B cell (primary cell): ENCODE data around the gene PIGO. TPM values are rescaled to one million over a fixed set of nuclear protein-coding genes. Genes with fewer than 3 reads are reported as not detected.

ENCODE experiments used
- ATAC-seq: fragments of 200-7000 bp; cut with Tn5 transposase; one replicate; pipeline ENCODE4 v1.10.0; 2021; ENCODE audit warnings: low read depth, mild to moderate bottlenecking, moderate number of reproducible peaks, moderate library complexity
- CTCF ChIA-PET: fragments of 350-600 bp; sonication (Branson Sonifier 250); formaldehyde crosslinking; loops from one replicate; lab custom pipeline; 2021; ENCODE audit warnings: antibody characterized with exemption, inconsistent platforms; lab: Charles Lee
- POLR2A ChIA-PET: fragments of 350-600 bp; sonication (Branson Sonifier 250); formaldehyde crosslinking; loops from one replicate; lab custom pipeline; 2021; ENCODE audit warnings: antibody characterized with exemption; lab: Charles Lee
- DNase-seq: peaks from one replicate; pipeline ENCODE4 v3.0.0; 2013
- H2AFZ ChIP-seq: 2 replicates; pipeline ENCODE4 v1.6.1; 2012; ENCODE audit warnings: mild to moderate bottlenecking, low read depth, low read length; ENCODE audit not compliant: insufficient read depth, poor library complexity, severe bottlenecking
- H3K27ac ChIP-seq, 2 donors: 1 replicate in 1 of 2; 2 replicates in 1 of 2; pipeline ENCODE4 v1.5.1; 2012 to 2013; ENCODE audit warnings: low read length in 2 of 2, mild to moderate bottlenecking in 2 of 2, moderate library complexity in 1 of 2
- H3K27me3 ChIP-seq, 4 experiments: fragments of 200-600 bp in 1 of 4; sonication (generic) in 1 of 4; replicated peaks in 1 of 4; 1 replicate in 2 of 4; 2 replicates in 2 of 4; pipeline versions ENCODE4 v1.6.1 to v1.7.0; 2013 to 2016; ENCODE audit warnings: low read length in 3 of 4, mild to moderate bottlenecking in 2 of 4, mixed read lengths in 1 of 4, moderate library complexity in 1 of 4; ENCODE audit not compliant: insufficient read depth in 4 of 4, control insufficient read depth in 3 of 4; ENCODE audit errors: control extremely low read depth in 1 of 4
- H3K36me3 ChIP-seq, 2 experiments: replicated peaks in 1 of 2; 1 replicate in 1 of 2; 2 replicates in 1 of 2; pipeline versions ENCODE4 v1.6.1 to v1.7.1; 2013; ENCODE audit warnings: low read length in 1 of 2; ENCODE audit not compliant: insufficient read depth in 2 of 2, control insufficient read depth in 1 of 2; ENCODE audit errors: control extremely low read depth in 1 of 2, extremely low read depth in 1 of 2
- H3K4me1 ChIP-seq, 2 donors: fragments of 200-600 bp in 1 of 2; sonication (generic) in 1 of 2; 1 replicate in 1 of 2; 2 replicates in 1 of 2; pipeline versions ENCODE4 v1.5.1 to v1.6.1; 2013 to 2017; ENCODE audit warnings: low read length in 2 of 2; ENCODE audit not compliant: control insufficient read depth in 2 of 2, insufficient read depth in 2 of 2
- H3K4me2 ChIP-seq: replicated peaks from 2 replicates; pipeline ENCODE3; 2012; ENCODE audit warnings: mild to moderate bottlenecking, low read depth, low read length; ENCODE audit not compliant: poor library complexity, severe bottlenecking
- H3K4me3 ChIP-seq, 5 experiments: fragments of 200-600 bp in 1 of 5; sonication (generic) in 1 of 5; 1 replicate in 3 of 5; 2 replicates in 2 of 5; pipeline versions ENCODE4 v1.5.1 to v1.7.0; 2011 to 2016; ENCODE audit warnings: low read length in 4 of 5, mild to moderate bottlenecking in 4 of 5, low read depth in 2 of 5, control low read depth in 1 of 5, moderate library complexity in 1 of 5; ENCODE audit not compliant: insufficient read depth in 1 of 5; ENCODE audit errors: control extremely low read depth in 1 of 5, extremely low read depth in 1 of 5
- H3K79me2 ChIP-seq: fragments of 200-600 bp; sonication (generic); one replicate; pipeline ENCODE4 v1.6.0; 2016; ENCODE audit warnings: low read length; ENCODE audit not compliant: control insufficient read depth, insufficient read depth
- H3K9ac ChIP-seq: fragments of 200-600 bp; sonication (generic); 2 replicates; pipeline ENCODE4 v1.6.1; 2017; ENCODE audit warnings: mild to moderate bottlenecking, low read length, moderate library complexity
- H3K9me3 ChIP-seq, 3 donors: one replicate each; pipeline versions ENCODE4 v1.6.1 to v1.7.1; 2013; ENCODE audit warnings: low read length in 2 of 3; ENCODE audit not compliant: control insufficient read depth in 2 of 3, insufficient read depth in 1 of 3; ENCODE audit errors: control extremely low read depth in 1 of 3
- H4K20me1 ChIP-seq: 2 replicates; pipeline ENCODE4 v1.6.0; 2012; ENCODE audit warnings: mild to moderate bottlenecking, low read length; ENCODE audit not compliant: insufficient read depth, control insufficient read depth, poor library complexity, severe bottlenecking
- H3K27ac Mint-ChIP-seq: one replicate; pipeline ENCODE4 v1.8.0; 2021; ENCODE audit warnings: mixed read lengths
- H3K27me3 Mint-ChIP-seq: one replicate; pipeline ENCODE4 v1.8.0; 2021; ENCODE audit warnings: mixed read lengths
- H3K4me1 Mint-ChIP-seq: one replicate; pipeline ENCODE4 v1.8.0; 2021; ENCODE audit warnings: mixed read lengths
- H3K4me3 Mint-ChIP-seq: one replicate; pipeline ENCODE4 v1.8.0; 2021; ENCODE audit warnings: mixed read lengths
- H3K9me3 Mint-ChIP-seq: one replicate; pipeline ENCODE4 v1.8.0; 2022; ENCODE audit warnings: mixed read lengths; ENCODE audit not compliant: insufficient read depth
- CTCF ChIP-seq: fragments of 200-600 bp; IDR thresholded peaks from one replicate; pipeline ENCODE4 v1.8.0; 2022; ENCODE audit warnings: antibody characterized with exemption, mild to moderate bottlenecking
- EZH2 ChIP-seq: IDR thresholded peaks from 2 replicates; pipeline ENCODE4 v1.6.1; 2012; ENCODE audit warnings: borderline replicate concordance, low read depth, mild to moderate bottlenecking, moderate library complexity, low read length; ENCODE audit not compliant: insufficient read depth, poor library complexity, severe bottlenecking
- WGBS: methylation state at CpG from one replicate; pipeline ENCODE4 v1.1.5; 2013; ENCODE audit warnings: missing lambda C conversion rate; ENCODE audit not compliant: insufficient coverage; 5-methylcytosine and 5-hydroxymethylcytosine counted together
- intact Hi-C: fragments of 100-400 bp; cut with micrococcal nuclease; formaldehyde crosslinking; loops from one replicate; pipeline ENCODE4 v1.10.0; 2022
- polyA plus RNA-seq: library from polyadenylated mRNA; depleted of rRNA; stranded (reverse); fragments of >200 nt; gene quantifications from 2 replicates; pipeline ENCODE4 v1.2.3, GENCODE V29; 2012
- total RNA-seq, 2 donors: library from RNA; stranded (reverse); fragments of 120-200 nt in 1 of 2; gene quantifications; 1 replicate in 1 of 2; 2 replicates in 1 of 2; pipeline versions ENCODE4 v1.2.3 to v1.2.4, GENCODE V29; 2013 to 2022

The PIGO gene
- total and polyA plus RNA-seq, 2 donors (not counting 1 experiment from before 2014, with no cell fraction given) = 25.7 to 32.5 TPM

DNA sequence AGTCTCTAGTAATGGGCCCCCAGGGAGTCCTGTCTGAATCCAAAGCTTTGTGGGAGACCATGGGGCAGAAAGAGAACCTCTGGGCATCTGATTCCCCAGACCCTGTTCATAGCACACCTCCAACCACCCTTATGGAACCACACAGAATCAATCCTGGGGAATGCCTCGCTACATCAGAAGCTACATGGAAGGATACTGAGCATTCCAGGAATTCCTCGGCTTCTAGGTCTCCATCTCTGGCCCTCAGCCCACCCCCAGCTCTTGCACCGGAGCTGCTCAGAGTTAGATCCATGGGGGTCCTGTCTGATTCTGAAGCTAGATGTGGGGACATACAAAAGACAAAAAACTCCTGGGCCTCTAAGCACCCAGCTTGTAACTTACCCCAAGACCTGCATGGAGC is 52.3 kb downstream of the PIGO start:
- TF ChIP-seq EZH2 (no peak), CTCF (no peak)
- ATAC-seq (no peak), DNase-seq (no peak)
- intact Hi-C loops = no loop called here
- H3K79me2 ChIP-seq = no peaks in the 10 kb centered on the region
- no peaks in the 10 kb centered on the region for H3K9me3 ChIP-seq
- H3K36me3 ChIP-seq = peaks cover 3 to 29% of the 10 kb centered on the region in 2 experiments
- no peak overlapping the region for H3K27ac ChIP-seq
- H3K27me3 Mint-ChIP-seq = no peaks in the 10 kb centered on the region
- no peaks in the 10 kb centered on the region for H3K9me3 Mint-ChIP-seq
- peaks cover 3% of the 10 kb centered on the region for H3K4me1 Mint-ChIP-seq
- no peaks in the 10 kb centered on the region for H4K20me1 ChIP-seq
- CTCF ChIA-PET = interaction anchor here (1.2 kb wide), 1 partner anchor 8 kb away, joined by 4 read pairs; no protein-coding TSS in a partner anchor
- no peak overlapping the region for H3K27ac Mint-ChIP-seq
- H3K4me2 ChIP-seq = no peak overlapping the region
- POLR2A ChIA-PET = interaction anchor here (0.5 kb wide), 1 partner anchor 36 kb away, joined by 14 read pairs; the partner anchor contains the start of gene FANCG
- no peak overlapping the region for H2AFZ ChIP-seq
- no peak overlapping the region for H3K4me3 Mint-ChIP-seq
- 100% methylated on average over 1 of the region's 3 CpGs for WGBS
- H3K27me3 ChIP-seq = no peaks in the 10 kb centered on the region
- no peak overlapping the region for H3K9ac ChIP-seq
- H3K4me3 ChIP-seq = no peak overlapping the region
- no peaks in the 10 kb centered on the region for H3K4me1 ChIP-seq

DNA sequence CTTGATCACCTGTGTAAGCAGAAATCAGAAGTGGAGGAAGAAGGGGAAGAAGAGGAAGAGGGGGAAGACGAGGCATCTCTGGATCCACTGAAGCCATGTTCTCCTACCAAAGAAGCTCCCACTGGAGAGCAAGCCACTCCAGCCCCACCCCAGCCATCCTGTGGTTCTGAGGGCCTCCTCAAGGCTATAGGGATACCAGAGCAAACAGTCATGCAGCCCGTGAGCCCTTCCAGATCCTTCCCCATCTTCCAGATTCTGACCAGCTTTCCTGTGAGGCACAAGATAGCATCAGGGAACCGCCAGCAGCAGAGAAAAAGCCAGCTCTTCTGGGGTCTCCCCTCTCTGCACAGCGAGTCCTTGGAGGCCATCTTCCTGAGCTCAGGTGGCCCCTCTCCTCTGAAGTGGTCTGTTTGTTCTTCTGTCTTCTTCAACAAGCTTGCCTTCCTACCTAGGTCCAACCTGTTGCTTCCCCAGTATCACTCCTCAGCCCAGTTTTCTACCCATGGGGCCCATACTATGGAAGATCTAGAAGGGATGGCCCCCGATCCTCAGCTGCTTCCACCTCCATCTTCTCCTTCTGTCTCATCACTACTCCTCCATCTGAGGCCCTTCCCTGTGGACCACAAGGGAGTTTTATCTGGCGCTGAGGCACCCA is 53.4 kb downstream of the PIGO start:
- Histone ChIP-seq H3K9ac (no peak overlapping the region), H3K27ac (no peak overlapping the region), H3K4me3 (no peak overlapping the region), H3K9me3 (no peaks in the 10 kb centered on the region), H4K20me1 (no peaks in the 10 kb centered on the region), H3K4me2 (no peak overlapping the region), H3K79me2 (no peaks in the 10 kb centered on the region), H3K36me3 (peaks cover 0 to 26% of the 10 kb centered on the region in 2 experiments), H3K27me3 (no peaks in the 10 kb centered on the region), H2AFZ (no peak overlapping the region), H3K4me1 (no peaks in the 10 kb centered on the region)
- no peaks in the 10 kb centered on the region for H3K9me3 Mint-ChIP-seq
- H3K4me3 Mint-ChIP-seq = no peak overlapping the region
- intact Hi-C loops = no loop called here
- POLR2A ChIA-PET = interaction anchor here (0.6 kb wide), 1 partner anchor 72 kb away, joined by 3 read pairs; no protein-coding TSS in a partner anchor
- H3K27me3 Mint-ChIP-seq = no peaks in the 10 kb centered on the region
- H3K27ac Mint-ChIP-seq = no peak overlapping the region
- ATAC-seq = no peak
- H3K4me1 Mint-ChIP-seq = peaks cover 3% of the 10 kb centered on the region
- WGBS = 100% methylated on average over 5 of the region's 6 CpGs
- DNase-seq = no peak
- TF ChIP-seq EZH2 (no peak), CTCF (no peak)
- CTCF ChIA-PET = interaction anchor here (1.2 to 1.5 kb wide), 2 partner anchors 8 to 9 kb away, joined by 4 to 5 read pairs; no protein-coding TSS in a partner anchor
